ENCODE data around the gene FSTL1. TPM values are rescaled to one million over a fixed set of nuclear protein-coding genes. Genes with fewer than 3 reads are reported as not detected.

The FSTL1 gene
- total and polyA plus RNA-seq, 12 donors: 54.4 to 346 (median 176) TPM

GRCh38 chr3:120425572-120426250 lies 25.1 kb downstream of the FSTL1 start:
- H3K27ac ChIP-seq: peak overlapping the region; percentile 29 to 89 (median 86)
- H3K4me1 ChIP-seq: peaks cover 29 to 100% (median 93%) of the 10 kb centered on the region in 9 donors
- intact Hi-C loops (cut with DNase I): loop anchor here in 3 of 10 donors (2.0 to 10.0 kb wide), 4 partner anchors 25 to 331 kb away; partner anchors contain the start of genes FSTL1 (in 1 of the 3) and GSK3B (in 1 of the 3)
- ATAC-seq (peak in 6 of 8 donors; percentile 24 to 60 (median 43)), DNase-seq (no peak)
- 18 to 22% methylated on average over 1 of the region's 1 CpG for WGBS, 2 donors
- H3K36me3 ChIP-seq: peaks cover 0 to 34% (median 3%) of the 10 kb centered on the region in 9 donors
- no peaks in the 10 kb centered on the region for H3K27me3 ChIP-seq
- TF ChIP-seq CTCF (IDR thresholded peaks at IDR 0.05): no peak
- no peaks in the 10 kb centered on the region for H3K9me3 ChIP-seq
- H3K4me3 ChIP-seq: no peak overlapping the region

DNA sequence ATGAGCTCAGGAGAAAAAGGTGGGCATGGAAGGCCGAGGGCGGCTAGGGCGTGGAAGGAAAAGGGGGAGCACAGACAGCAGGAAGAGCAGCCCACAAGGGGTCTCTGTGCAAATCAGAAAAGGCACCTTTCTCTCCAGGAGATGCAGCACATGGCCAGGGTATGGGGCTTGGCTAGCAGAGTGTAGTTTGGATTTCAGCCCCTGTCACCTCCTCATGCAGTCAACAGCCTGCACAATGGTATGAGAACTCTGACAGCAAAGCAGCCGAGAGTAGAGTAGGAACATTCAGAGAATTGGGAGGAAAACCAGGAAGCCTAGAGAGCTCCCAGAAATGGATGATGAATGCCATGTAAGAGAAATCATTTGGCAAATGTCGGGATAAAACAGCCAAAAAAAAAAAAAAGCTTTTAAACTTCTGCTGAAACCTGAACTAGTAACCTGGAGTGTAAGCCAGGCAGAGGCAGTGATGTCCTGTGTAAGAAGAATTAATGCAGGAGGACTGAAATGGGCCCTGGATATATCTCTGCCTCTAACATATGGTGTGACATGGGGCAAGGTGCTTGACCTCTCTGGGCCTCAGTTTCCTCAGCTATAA lies 25.7 kb downstream of the FSTL1 start:
- Histone ChIP-seq H3K27me3 (no peaks in the 10 kb centered on the region), H3K9me3 (no peaks in the 10 kb centered on the region), H3K27ac (peak overlapping the region; percentile 27 to 89 (median 86)), H3K4me3 (no peak overlapping the region), H3K36me3 (peaks cover 0 to 28% (median 0%) of the 10 kb centered on the region in 9 donors), H3K4me1 (peaks cover 26 to 100% (median 95%) of the 10 kb centered on the region in 9 donors)
- WGBS, 2 donors: 55 to 70% methylated on average over 5 of the region's 5 CpGs
- DNase-seq (no peak), ATAC-seq (peak in 5 of 8 donors; percentile 13 to 43 (median 30))
- no peak for TF ChIP-seq CTCF (IDR thresholded peaks at IDR 0.05)
- intact Hi-C loops (cut with DNase I): loop anchor here in 3 of 10 donors (2.0 to 10.0 kb wide), 5 partner anchors 26 to 330 kb away; partner anchors contain the start of genes FSTL1 (in 1 of the 3) and GSK3B (in 1 of the 3)

GRCh38 chr3:120424506-120424905 lies 26.3 kb downstream of the FSTL1 start:
- peak in 1 of 2 donors; percentile 36 for DNase-seq

More at GRCh38 chr3:120424506-120424905, 26.3 kb downstream of the FSTL1 start:
- peaks cover 26 to 100% (median 95%) of the 10 kb centered on the region in 9 donors for H3K4me1 ChIP-seq
- peaks cover 0 to 22% (median 0%) of the 10 kb centered on the region in 9 donors for H3K36me3 ChIP-seq
- peak in 5 of 8 donors; percentile 4 to 52 (median 7) for ATAC-seq
- peak overlapping the region; percentile 27 to 89 (median 86) for H3K27ac ChIP-seq
- TF ChIP-seq CTCF (IDR thresholded peaks at IDR 0.05): no peak
- intact Hi-C loops (cut with DNase I): loop anchor here in 3 of 10 donors (2.0 to 10.0 kb wide), 5 partner anchors 26 to 330 kb away; partner anchors contain the start of genes FSTL1 (in 1 of the 3) and GSK3B (in 1 of the 3)
- no peak overlapping the region for H3K4me3 ChIP-seq
- WGBS, 2 donors: 38 to 47% methylated on average over 6 of the region's 6 CpGs
- H3K9me3 ChIP-seq: no peaks in the 10 kb centered on the region
- no peaks in the 10 kb centered on the region for H3K27me3 ChIP-seq

All from heart right ventricle (tissue), 16 donors.